ENCODE data around the gene HAGH.

DNA sequence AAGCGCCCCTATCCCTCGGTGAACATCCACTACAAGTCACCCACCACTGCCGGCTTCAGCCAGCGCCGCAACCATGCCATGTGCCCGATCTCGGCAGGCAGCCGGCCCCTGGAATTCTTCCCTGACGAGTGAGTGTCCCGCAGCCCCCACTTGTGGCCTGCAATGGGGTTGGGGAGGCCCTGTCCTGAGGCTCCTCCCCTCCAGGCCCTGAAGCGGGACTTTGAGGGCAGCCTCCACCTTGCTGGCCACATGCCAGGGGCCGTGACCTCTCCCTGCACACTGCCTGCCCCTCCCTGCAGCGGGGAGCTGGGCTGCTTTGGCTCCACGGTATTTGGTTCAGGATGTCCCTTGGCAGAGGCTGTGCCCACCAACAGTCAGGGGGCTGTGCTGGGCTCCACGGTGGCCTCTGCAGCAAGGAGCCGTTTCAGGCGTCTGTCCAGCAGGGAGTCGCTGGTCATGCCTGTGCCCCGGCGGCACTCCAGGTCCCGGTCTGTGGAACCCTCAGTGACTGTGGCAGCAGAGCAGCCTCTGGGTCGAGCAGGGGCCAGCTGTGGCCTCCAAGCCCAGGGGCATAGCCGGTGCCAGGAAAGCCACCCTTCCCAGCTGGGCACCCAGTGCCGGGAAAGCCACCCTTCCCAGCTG lies 63.6 kb downstream of the HAGH start:
- TF ChIP-seq, protein P1, sequence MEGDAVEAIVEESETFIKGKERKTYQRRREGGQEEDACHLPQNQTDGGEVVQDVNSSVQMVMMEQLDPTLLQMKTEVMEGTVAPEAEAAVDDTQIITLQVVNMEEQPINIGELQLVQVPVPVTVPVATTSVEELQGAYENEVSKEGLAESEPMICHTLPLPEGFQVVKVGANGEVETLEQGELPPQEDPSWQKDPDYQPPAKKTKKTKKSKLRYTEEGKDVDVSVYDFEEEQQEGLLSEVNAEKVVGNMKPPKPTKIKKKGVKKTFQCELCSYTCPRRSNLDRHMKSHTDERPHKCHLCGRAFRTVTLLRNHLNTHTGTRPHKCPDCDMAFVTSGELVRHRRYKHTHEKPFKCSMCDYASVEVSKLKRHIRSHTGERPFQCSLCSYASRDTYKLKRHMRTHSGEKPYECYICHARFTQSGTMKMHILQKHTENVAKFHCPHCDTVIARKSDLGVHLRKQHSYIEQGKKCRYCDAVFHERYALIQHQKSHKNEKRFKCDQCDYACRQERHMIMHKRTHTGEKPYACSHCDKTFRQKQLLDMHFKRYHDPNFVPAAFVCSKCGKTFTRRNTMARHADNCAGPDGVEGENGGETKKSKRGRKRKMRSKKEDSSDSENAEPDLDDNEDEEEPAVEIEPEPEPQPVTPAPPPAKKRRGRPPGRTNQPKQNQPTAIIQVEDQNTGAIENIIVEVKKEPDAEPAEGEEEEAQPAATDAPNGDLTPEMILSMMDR (IDR thresholded peaks at IDR 0.05): no peak
- TF ChIP-seq POLR2A (IDR thresholded peaks at IDR 0.05): no peak

All from right lobe of liver (tissue), 4 donors.